Progenitor cell of endocrine pancreas (in vitro differentiated cells): ENCODE measurements around the gene LORICRIN. TPM values are rescaled to one million over a fixed set of nuclear protein-coding genes. Genes with fewer than 3 reads are reported as not detected.

Experiments used
- DNase-seq: peaks from one replicate; pipeline ENCODE4 v3.0.0; 2021; ENCODE audit warnings: low spot score; ENCODE audit not compliant: unreplicated experiment
- H3K27ac Mint-ChIP-seq: 2 replicates; pipeline ENCODE4 v1.8.0; 2021; ENCODE audit warnings: mild to moderate bottlenecking, moderate library complexity, mixed read lengths
- H3K27me3 Mint-ChIP-seq: 2 replicates; pipeline ENCODE4 v1.8.0; 2021; ENCODE audit warnings: mixed read lengths
- H3K36me3 Mint-ChIP-seq: 2 replicates; pipeline ENCODE4 v1.8.0; 2022; ENCODE audit warnings: mixed read lengths; ENCODE audit not compliant: insufficient read depth
- H3K4me1 Mint-ChIP-seq: 2 replicates; pipeline ENCODE4 v1.8.0; 2021; ENCODE audit warnings: low read depth, mixed read lengths
- H3K4me3 Mint-ChIP-seq: 2 replicates; pipeline ENCODE4 v1.8.0; 2021; ENCODE audit warnings: low read depth, mild to moderate bottlenecking, moderate library complexity, mixed read lengths
- H3K9me3 Mint-ChIP-seq: 2 replicates; pipeline ENCODE4 v1.8.0; 2021; ENCODE audit warnings: low read depth, mixed read lengths
- total RNA-seq: library from RNA; stranded (reverse); gene quantifications from 2 replicates; pipeline ENCODE4 v1.2.1, GENCODE V29; 2021
- TF ChIP-seq, protein P1 (sequence below): fragments of 200-600 bp; sonication (generic); IDR thresholded peaks from one replicate; pipeline ENCODE4 v1.5.0; 2021; ENCODE audit warnings: antibody characterized with exemption, mild to moderate bottlenecking; ENCODE audit not compliant: unreplicated experiment

LORICRIN gene
- total RNA-seq, 1 donor from 2014 or later: not detected

DNA sequence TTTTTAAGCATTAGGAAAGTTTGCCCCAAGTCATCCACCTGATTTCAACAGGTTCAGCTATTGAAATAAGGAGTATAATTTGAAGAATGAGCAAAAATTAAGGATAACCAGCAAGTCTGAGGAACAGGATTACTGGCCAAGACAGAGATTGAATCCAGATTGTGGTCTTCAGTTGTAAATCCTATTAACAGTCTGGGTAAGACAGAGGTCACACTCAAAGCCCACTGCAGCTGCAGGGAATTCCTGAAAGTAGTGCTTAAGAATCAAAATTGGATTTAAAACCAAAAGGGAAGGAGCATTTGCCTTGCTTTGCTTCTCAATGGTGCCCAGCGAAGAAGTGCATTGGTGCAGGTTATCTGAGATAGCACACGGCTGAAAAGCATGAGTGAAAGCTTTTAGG is 6.4 kb upstream of the LORICRIN start:
- no peak overlapping the region for H3K27ac Mint-ChIP-seq
- no peak overlapping the region for H3K4me3 Mint-ChIP-seq
- peaks cover 42% of the 10 kb centered on the region for H3K27me3 Mint-ChIP-seq
- H3K4me1 Mint-ChIP-seq: no peaks in the 10 kb centered on the region
- TF ChIP-seq, protein P1, sequence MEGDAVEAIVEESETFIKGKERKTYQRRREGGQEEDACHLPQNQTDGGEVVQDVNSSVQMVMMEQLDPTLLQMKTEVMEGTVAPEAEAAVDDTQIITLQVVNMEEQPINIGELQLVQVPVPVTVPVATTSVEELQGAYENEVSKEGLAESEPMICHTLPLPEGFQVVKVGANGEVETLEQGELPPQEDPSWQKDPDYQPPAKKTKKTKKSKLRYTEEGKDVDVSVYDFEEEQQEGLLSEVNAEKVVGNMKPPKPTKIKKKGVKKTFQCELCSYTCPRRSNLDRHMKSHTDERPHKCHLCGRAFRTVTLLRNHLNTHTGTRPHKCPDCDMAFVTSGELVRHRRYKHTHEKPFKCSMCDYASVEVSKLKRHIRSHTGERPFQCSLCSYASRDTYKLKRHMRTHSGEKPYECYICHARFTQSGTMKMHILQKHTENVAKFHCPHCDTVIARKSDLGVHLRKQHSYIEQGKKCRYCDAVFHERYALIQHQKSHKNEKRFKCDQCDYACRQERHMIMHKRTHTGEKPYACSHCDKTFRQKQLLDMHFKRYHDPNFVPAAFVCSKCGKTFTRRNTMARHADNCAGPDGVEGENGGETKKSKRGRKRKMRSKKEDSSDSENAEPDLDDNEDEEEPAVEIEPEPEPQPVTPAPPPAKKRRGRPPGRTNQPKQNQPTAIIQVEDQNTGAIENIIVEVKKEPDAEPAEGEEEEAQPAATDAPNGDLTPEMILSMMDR: no peak
- DNase-seq: no peak
- H3K9me3 Mint-ChIP-seq: no peaks in the 10 kb centered on the region
- no peaks in the 10 kb centered on the region for H3K36me3 Mint-ChIP-seq

DNA sequence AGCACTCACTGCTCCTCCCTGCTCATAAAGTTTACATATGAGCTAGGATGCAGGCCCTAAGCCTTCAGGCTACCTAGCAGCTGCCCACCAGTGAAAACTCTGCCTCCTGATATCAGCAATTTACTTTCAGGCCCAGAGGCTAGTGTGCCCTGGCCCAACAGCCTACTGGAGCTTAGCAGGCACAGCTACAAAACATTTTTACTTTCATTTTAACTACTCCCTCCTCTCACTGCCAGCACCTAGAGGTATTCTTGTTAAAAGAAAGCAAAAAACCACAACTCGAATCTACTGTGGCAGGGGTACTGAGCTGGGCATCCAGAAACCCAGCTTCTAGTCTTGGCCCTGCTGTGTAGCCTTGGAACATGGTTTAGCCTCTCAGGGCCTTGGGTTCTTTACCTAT is 5.8 kb upstream of the LORICRIN start:
- Mint-ChIP-seq H3K27ac (no peak overlapping the region), H3K4me3 (no peak overlapping the region), H3K27me3 (peaks cover 44% of the 10 kb centered on the region)

DNA sequence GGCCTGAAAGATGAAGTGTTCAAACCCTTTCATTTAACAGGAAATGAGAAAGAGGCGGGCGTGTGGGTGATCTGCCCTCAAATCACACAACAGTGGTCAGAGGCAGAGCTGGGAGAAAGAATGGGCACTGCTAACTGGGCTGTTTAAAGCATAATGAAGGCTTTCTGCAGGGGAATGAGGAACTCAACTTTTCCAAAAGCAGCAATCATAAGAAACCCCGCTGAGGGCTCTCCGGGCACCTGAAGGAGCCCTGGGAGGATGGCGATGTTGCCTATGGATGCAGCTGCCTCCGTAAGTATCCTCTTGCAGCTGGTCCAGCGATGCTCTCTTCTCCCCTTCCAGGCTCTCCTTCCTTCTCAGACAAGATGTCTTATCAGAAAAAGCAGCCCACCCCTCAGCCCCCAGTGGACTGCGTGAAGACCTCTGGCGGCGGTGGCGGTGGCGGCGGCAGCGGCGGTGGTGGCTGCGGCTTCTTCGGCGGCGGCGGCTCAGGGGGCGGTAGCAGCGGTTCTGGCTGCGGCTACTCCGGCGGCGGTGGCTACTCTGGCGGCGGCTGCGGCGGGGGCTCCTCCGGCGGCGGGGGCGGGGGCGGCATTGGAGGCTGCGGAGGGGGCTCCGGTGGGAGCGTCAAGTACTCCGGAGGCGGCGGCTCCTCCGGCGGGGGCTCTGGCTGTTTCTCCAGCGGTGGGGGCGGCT is 1.2 kb downstream of the LORICRIN start:
- Mint-ChIP-seq H3K27ac (no peak overlapping the region), H3K27me3 (peaks cover 74% of the 10 kb centered on the region), H3K36me3 (no peaks in the 10 kb centered on the region), H3K4me1 (peaks cover 4% of the 10 kb centered on the region), H3K9me3 (no peaks in the 10 kb centered on the region), H3K4me3 (peak overlapping the region; percentile 57)
- no peak for DNase-seq
- TF ChIP-seq, protein P1: no peak

More for the DNA sequence above, 5.8 kb upstream of the LORICRIN start:
- no peaks in the 10 kb centered on the region for H3K9me3 Mint-ChIP-seq
- H3K4me1 Mint-ChIP-seq: no peaks in the 10 kb centered on the region
- TF ChIP-seq, protein P1: no peak
- DNase-seq: no peak
- H3K36me3 Mint-ChIP-seq: no peaks in the 10 kb centered on the region

DNA sequence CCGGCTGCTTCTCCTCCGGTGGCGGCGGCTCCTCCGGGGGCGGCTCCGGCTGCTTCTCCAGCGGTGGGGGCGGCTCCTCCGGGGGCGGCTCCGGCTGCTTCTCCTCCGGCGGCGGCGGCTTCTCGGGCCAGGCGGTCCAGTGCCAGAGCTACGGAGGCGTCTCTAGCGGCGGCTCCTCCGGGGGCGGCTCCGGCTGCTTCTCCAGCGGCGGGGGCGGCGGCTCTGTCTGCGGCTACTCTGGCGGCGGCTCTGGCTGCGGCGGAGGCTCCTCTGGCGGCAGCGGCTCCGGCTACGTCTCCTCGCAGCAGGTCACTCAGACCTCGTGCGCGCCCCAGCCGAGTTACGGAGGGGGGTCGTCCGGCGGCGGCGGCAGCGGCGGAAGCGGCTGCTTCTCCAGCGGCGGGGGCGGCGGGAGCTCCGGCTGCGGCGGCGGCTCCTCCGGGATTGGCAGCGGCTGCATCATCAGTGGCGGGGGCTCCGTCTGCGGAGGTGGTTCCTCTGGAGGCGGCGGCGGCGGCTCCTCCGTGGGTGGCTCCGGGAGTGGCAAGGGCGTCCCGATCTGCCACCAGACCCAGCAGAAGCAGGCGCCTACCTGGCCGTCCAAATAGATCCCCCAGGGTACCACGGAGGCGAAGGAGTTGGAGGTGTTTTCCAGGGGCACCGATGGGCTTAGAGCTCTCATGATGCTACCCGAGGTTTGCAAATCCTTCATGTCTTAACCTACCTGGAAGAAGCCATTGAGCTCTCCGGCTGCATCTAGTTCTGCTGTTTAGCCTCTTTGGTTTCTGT is 2.0 kb downstream of the LORICRIN start:
- peaks cover 75% of the 10 kb centered on the region for H3K27me3 Mint-ChIP-seq
- no peak overlapping the region for H3K27ac Mint-ChIP-seq
- TF ChIP-seq, protein P1: no peak
- H3K36me3 Mint-ChIP-seq: no peaks in the 10 kb centered on the region
- H3K4me1 Mint-ChIP-seq: peaks cover 4% of the 10 kb centered on the region
- H3K4me3 Mint-ChIP-seq: peak overlapping the region; percentile 67
- no peaks in the 10 kb centered on the region for H3K9me3 Mint-ChIP-seq
- peak; percentile 20 for DNase-seq

DNA sequence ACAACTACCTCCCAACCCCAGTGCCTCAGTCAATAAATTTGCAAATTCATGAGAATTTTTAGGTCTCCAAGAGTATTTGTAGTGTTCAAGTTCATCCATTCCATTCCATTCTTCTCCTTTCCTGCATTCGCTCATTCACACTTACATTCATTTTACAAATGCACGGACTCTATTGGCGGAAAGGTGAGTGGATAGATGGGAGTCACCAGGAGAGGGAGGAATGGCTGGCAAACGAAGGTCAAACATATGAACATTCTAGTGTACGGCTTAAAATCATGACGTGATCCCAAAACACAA is 2.5 kb downstream of the LORICRIN start:
- Mint-ChIP-seq H3K36me3 (no peaks in the 10 kb centered on the region), H3K4me3 (peak overlapping the region; percentile 67), H3K27ac (no peak overlapping the region), H3K9me3 (no peaks in the 10 kb centered on the region), H3K27me3 (peaks cover 80% of the 10 kb centered on the region), H3K4me1 (peaks cover 4% of the 10 kb centered on the region)
- TF ChIP-seq, protein P1: no peak
- no peak for DNase-seq
